ENCODE data around the gene PIWIL4. TPM values are rescaled to one million over a fixed set of nuclear protein-coding genes. Genes with fewer than 3 reads are reported as not detected.
"Not testable (repeated sequence)": the region's sequence is repeated elsewhere in the genome, so short reads cannot be mapped to it uniquely, and the experiment has no call there.

Gene PIWIL4
- total and polyA plus RNA-seq, 4 donors = 3.4 to 7.8 (median 4.4) TPM

DNA sequence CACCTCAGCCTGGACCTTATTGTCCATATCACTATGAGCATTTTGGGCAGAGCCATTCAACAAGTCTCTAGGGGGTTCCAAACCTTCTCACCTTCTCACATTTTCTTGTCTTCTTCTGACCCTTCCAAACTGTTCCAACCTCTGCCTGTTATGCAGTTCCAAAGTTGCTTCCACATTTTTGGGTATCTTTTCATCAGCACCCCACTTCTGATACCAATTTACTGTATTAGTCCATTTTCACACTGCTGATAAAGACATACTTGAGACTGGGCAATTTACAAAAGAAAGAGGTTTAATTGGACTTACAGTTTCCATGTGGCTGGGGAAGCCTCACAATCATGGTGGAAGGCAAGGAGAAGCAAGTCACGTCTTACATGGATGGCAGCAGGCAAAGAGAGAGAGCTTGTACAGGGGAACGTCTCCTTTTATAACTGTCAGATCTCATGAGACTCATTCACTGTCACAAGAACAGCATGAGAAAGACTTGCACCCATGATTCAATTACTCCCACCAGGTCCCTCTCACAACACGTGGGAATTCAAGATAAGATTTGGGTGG lies 59.9 kb downstream of the PIWIL4 start:
- no CpG with 5 or more reads among the region's 3 CpGs for WGBS (ENCODE audit: insufficient coverage)
- H3K4me3 ChIP-seq (ENCODE audit: low read depth, low read length); H3K4me1 ChIP-seq (ENCODE audit: control insufficient read depth, insufficient read depth, low read length); H3K27me3 ChIP-seq (ENCODE audit: control insufficient read depth, insufficient read depth, low read length); H3K9me3 ChIP-seq (ENCODE audit: control insufficient read depth, insufficient read depth, low read length); H3K27ac ChIP-seq (ENCODE audit: low read depth, low read length); DNase-seq (ENCODE audit: low read depth in 4 of 6, low spot score in 6 of 6); H3K36me3 ChIP-seq (ENCODE audit: control insufficient read depth, insufficient read depth, low read length): not testable (repeated sequence)

DNA sequence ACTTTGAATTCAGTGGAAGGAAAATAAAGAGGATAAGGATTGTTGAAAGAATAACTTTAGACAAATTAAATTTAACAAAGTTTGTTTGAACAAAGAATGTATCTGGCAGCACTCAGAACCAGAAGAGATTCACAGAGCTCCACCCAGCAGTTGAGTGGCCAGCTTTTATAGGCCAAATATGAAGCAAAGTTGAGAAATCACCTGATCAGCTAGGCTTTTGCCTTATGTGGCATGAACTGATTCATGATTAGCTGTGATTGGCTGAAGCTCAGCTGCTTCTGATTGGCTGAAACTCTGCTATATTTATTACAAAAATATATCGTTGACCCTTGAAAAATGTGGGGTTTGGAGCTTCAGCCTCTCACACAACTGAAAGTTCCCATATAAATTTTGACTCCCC lies 62.6 kb downstream of the PIWIL4 start:
- no peaks in the 10 kb centered on the region for H3K27me3 ChIP-seq (ENCODE audit: control insufficient read depth, insufficient read depth, low read length)
- H3K4me3 ChIP-seq (ENCODE audit: low read depth, low read length) = no peak overlapping the region
- H3K27ac ChIP-seq (ENCODE audit: low read depth, low read length) = no peak overlapping the region
- H3K9me3 ChIP-seq (ENCODE audit: control insufficient read depth, insufficient read depth, low read length) = no peaks in the 10 kb centered on the region
- H3K36me3 ChIP-seq (ENCODE audit: control insufficient read depth, insufficient read depth, low read length) = no peaks in the 10 kb centered on the region
- WGBS (ENCODE audit: insufficient coverage) = no CpG with 5 or more reads among the region's 1 CpG
- no peaks in the 10 kb centered on the region for H3K4me1 ChIP-seq (ENCODE audit: control insufficient read depth, insufficient read depth, low read length)
- DNase-seq (ENCODE audit: low read depth in 4 of 6, low spot score in 6 of 6) = no peak

DNA sequence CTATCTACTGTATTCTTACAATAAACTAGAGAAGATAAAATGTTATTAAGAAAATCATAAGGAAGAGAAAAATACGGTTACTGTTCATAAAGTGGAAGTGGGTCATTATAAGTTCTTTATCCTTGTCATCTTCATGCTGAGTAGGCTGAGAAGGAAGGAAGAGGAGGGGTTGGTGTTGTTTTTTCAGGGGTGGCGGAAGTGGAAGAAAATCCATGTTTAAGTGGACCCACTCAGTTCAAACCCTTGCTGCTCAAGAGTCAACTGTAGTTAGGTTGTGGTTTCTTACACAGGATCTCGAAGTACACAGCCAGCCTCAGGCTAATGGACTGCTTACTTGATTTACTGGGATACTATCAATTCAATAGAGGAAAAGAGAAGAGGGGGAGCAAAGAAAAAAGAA lies 63.1 kb downstream of the PIWIL4 start:
- no peak overlapping the region for H3K4me3 ChIP-seq (ENCODE audit: low read depth, low read length)
- H3K27ac ChIP-seq (ENCODE audit: low read depth, low read length) = no peak overlapping the region
- DNase-seq (ENCODE audit: low read depth in 4 of 6, low spot score in 6 of 6) = no peak
- no peaks in the 10 kb centered on the region for H3K27me3 ChIP-seq (ENCODE audit: control insufficient read depth, insufficient read depth, low read length)
- no peaks in the 10 kb centered on the region for H3K4me1 ChIP-seq (ENCODE audit: control insufficient read depth, insufficient read depth, low read length)
- 85% methylated on average over 2 of the region's 3 CpGs for WGBS (ENCODE audit: insufficient coverage)
- H3K36me3 ChIP-seq (ENCODE audit: control insufficient read depth, insufficient read depth, low read length) = no peaks in the 10 kb centered on the region
- no peaks in the 10 kb centered on the region for H3K9me3 ChIP-seq (ENCODE audit: control insufficient read depth, insufficient read depth, low read length)

DNA sequence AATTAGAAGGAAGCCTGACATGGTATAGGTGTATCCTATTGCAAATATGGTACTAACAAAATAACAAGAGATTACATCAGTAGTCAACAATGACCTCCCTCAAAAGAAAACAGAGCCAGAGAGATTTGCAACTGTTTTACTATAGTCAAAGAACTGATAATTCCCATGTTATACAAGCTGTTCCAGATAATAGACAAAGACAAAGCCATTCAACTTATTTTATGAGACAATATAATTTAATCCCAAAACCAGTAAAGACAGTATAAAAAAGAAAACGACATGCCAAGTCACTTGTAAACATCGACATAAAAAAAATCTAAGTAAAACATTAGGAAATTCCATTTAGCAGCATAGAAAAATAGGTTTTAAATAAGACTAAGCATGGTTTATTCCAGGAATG lies 65.2 kb downstream of the PIWIL4 start:
- no peak overlapping the region for H3K4me3 ChIP-seq (ENCODE audit: low read depth, low read length)
- no peaks in the 10 kb centered on the region for H3K9me3 ChIP-seq (ENCODE audit: control insufficient read depth, insufficient read depth, low read length)
- H3K27ac ChIP-seq (ENCODE audit: low read depth, low read length) = no peak overlapping the region
- no peak for DNase-seq (ENCODE audit: low read depth in 4 of 6, low spot score in 6 of 6)
- H3K36me3 ChIP-seq (ENCODE audit: control insufficient read depth, insufficient read depth, low read length) = no peaks in the 10 kb centered on the region
- no peaks in the 10 kb centered on the region for H3K4me1 ChIP-seq (ENCODE audit: control insufficient read depth, insufficient read depth, low read length)
- WGBS (ENCODE audit: insufficient coverage) = no CpG with 5 or more reads among the region's 2 CpGs
- no peaks in the 10 kb centered on the region for H3K27me3 ChIP-seq (ENCODE audit: control insufficient read depth, insufficient read depth, low read length)

DNA sequence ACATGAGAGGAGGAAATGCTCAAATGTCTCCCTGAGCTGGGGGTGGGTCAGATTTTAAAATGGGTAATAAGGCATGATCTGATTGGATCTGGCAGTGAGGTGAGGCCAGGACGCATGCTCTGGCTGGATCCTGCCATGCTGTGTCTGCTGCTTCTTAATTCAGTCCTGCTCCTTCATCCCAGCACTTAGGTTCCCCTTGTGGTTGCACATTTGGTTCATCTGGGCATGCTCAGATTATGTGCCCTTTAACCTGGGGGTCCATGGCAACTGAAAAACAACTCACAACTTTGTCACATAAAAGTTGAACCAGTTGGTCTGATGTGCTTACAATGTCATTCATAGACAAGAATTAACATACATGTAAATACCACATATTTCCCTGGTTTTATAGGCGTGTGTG lies 67.9 kb downstream of the PIWIL4 start:
- H3K9me3 ChIP-seq (ENCODE audit: control insufficient read depth, insufficient read depth, low read length) = no peaks in the 10 kb centered on the region
- no peaks in the 10 kb centered on the region for H3K27me3 ChIP-seq (ENCODE audit: control insufficient read depth, insufficient read depth, low read length)
- H3K4me3 ChIP-seq (ENCODE audit: low read depth, low read length) = no peak overlapping the region
- DNase-seq (ENCODE audit: low read depth in 4 of 6, low spot score in 6 of 6) = no peak
- 50% methylated on average over 1 of the region's 2 CpGs for WGBS (ENCODE audit: insufficient coverage)
- H3K27ac ChIP-seq (ENCODE audit: low read depth, low read length) = no peak overlapping the region
- H3K4me1 ChIP-seq (ENCODE audit: control insufficient read depth, insufficient read depth, low read length) = no peaks in the 10 kb centered on the region
- no peaks in the 10 kb centered on the region for H3K36me3 ChIP-seq (ENCODE audit: control insufficient read depth, insufficient read depth, low read length)

DNA sequence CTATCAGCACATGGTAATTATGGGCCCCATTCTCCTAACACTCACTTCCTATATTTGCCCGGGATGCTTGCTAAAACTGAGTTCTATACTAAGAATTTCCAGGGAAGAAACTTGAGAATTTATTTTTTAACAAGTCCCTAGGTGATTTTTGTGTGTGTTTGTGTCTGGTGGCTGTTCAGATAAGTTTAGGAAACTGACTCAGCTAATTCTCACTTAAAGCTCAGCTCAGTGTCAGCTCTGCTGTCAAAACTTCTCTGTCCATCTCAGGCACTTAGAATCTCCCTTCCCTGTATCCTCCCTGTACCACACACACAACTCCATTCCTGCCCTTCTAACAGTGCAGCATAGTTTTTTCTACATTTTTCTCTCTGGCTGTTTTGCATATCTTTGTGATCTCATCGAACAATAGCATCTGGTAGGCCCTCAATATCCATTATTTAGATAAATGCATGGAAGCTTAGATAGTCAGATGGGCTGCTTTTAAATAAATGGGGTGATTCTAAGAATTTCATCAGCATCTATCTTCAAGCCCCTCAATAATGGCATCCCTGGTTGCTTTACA lies 69.3 kb downstream of the PIWIL4 start:
- no peak for DNase-seq (ENCODE audit: low read depth in 4 of 6, low spot score in 6 of 6)
- H3K9me3 ChIP-seq (ENCODE audit: control insufficient read depth, insufficient read depth, low read length) = no peaks in the 10 kb centered on the region
- H3K27me3 ChIP-seq (ENCODE audit: control insufficient read depth, insufficient read depth, low read length) = no peaks in the 10 kb centered on the region
- no peaks in the 10 kb centered on the region for H3K36me3 ChIP-seq (ENCODE audit: control insufficient read depth, insufficient read depth, low read length)
- H3K4me3 ChIP-seq (ENCODE audit: low read depth, low read length) = no peak overlapping the region
- WGBS (ENCODE audit: insufficient coverage) = no CpG with 5 or more reads among the region's 2 CpGs
- no peaks in the 10 kb centered on the region for H3K4me1 ChIP-seq (ENCODE audit: control insufficient read depth, insufficient read depth, low read length)
- no peak overlapping the region for H3K27ac ChIP-seq (ENCODE audit: low read depth, low read length)

DNA sequence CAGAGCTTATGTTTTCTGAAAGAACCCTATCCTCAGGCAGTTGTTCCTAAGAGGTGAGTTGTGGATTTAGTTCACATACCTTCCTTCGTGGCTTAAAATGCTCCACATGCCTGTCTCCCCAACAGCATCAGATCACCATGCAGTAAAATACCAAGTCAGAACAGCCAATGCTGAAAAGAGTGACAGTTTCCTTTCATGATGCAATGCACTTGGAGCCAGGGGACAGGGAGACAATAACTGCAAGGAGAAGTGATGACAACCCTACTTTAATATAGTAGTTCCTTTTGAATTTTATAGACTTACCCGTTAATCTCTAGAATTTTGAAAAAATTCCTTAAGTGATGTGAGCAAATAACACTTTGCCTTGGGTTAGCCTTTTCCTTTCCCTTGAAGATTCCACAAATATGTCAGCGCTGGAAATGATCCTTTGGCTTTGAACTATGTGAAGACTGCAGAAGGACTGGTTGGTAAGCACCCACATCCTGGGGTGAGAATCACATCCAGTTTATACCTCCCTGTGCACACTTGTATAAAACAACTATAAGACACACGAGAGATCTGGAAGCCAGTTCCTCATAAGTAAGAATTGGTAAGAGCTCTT lies 71.2 kb downstream of the PIWIL4 start:
- Histone ChIP-seq H3K27me3 (ENCODE audit: control insufficient read depth, insufficient read depth, low read length) (no peaks in the 10 kb centered on the region), H3K9me3 (ENCODE audit: control insufficient read depth, insufficient read depth, low read length) (no peaks in the 10 kb centered on the region), H3K36me3 (ENCODE audit: control insufficient read depth, insufficient read depth, low read length) (no peaks in the 10 kb centered on the region), H3K27ac (ENCODE audit: low read depth, low read length) (no peak overlapping the region), H3K4me3 (ENCODE audit: low read depth, low read length) (no peak overlapping the region), H3K4me1 (ENCODE audit: control insufficient read depth, insufficient read depth, low read length) (no peaks in the 10 kb centered on the region)
- DNase-seq (ENCODE audit: low read depth in 4 of 6, low spot score in 6 of 6) = peak in 1 of 6 donors; percentile 44
- WGBS (ENCODE audit: insufficient coverage) = 61% methylated on average over 2 of the region's 4 CpGs

DNA sequence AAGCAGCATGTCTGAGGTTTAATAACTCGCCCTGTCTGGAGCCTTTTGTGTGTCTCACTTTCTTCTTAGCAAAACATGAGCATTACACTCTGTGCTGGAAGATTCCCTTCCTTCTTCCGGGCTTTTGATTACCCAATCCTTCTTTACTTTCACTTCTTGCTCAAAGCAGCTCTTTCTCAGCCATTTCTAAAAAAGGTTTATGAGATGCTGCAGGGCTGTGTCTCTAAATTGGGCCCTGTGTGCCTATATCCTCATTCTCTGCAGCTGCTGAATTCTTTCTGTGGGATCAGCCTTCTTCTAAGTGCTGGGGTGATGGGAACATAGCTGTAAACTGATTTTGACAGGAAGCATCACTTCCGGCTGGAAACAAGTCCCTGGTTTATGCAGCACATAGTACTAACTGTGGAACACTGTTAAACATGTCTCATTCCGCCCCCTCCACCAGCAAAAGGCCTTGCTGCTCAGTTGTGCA lies 71.8 kb downstream of the PIWIL4 start:
- Histone ChIP-seq H3K27me3 (ENCODE audit: control insufficient read depth, insufficient read depth, low read length) (no peaks in the 10 kb centered on the region), H3K27ac (ENCODE audit: low read depth, low read length) (no peak overlapping the region), H3K4me1 (ENCODE audit: control insufficient read depth, insufficient read depth, low read length) (no peaks in the 10 kb centered on the region), H3K9me3 (ENCODE audit: control insufficient read depth, insufficient read depth, low read length) (no peaks in the 10 kb centered on the region), H3K36me3 (ENCODE audit: control insufficient read depth, insufficient read depth, low read length) (no peaks in the 10 kb centered on the region), H3K4me3 (ENCODE audit: low read depth, low read length) (no peak overlapping the region)
- 74% methylated on average over 3 of the region's 4 CpGs for WGBS (ENCODE audit: insufficient coverage)
- DNase-seq (ENCODE audit: low read depth in 4 of 6, low spot score in 6 of 6) = peak in 1 of 6 donors; percentile 60

DNA sequence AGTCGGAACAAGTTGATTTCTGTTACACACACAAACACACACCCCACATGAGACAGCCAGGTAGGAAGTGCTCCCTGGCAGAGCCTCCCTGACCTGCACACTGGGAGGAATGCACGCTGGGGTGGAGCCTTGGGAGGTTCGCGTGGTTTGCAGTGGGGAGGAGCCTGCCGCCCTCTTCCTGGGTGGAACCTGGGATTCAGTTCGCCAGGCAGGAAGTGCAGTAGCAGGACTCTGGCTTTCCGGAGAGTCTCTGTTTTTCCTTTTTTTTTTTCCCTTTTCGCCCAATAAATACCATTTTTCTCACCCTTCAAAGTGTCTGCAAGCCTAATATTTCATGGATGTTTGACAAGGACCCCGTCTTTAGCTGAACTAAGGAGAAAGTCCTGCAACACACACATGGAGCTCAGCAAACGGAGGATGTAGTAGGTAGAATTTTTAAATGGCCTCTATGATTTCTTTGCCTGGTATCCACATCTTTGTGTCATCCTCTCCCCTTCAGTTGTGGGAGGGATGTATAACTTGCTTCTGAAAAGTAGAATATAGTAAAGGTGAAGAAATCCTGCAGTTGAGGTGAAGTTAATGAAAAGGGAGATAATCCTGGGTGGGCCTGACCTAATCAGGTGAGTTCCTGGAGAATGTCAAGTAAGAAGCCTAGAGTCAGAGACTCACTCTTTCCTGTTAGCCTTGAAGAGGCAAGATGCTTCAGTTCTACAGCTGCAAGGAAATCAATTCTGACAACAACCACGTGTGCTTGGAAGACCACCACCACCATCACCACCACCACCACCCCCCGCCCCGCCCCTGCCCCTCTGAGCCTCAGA lies 72.9 kb downstream of the PIWIL4 start:
- Histone ChIP-seq H3K27me3 (ENCODE audit: control insufficient read depth, insufficient read depth, low read length) (no peaks in the 10 kb centered on the region), H3K4me1 (ENCODE audit: control insufficient read depth, insufficient read depth, low read length) (no peaks in the 10 kb centered on the region), H3K27ac (ENCODE audit: low read depth, low read length) (no peak overlapping the region), H3K4me3 (ENCODE audit: low read depth, low read length) (no peak overlapping the region), H3K36me3 (ENCODE audit: control insufficient read depth, insufficient read depth, low read length) (no peaks in the 10 kb centered on the region), H3K9me3 (ENCODE audit: control insufficient read depth, insufficient read depth, low read length) (no peaks in the 10 kb centered on the region)
- WGBS (ENCODE audit: insufficient coverage) = 95% methylated on average over 8 of the region's 13 CpGs
- no peak for DNase-seq (ENCODE audit: low read depth in 4 of 6, low spot score in 6 of 6)
